Left ventricle myocardium inferior (tissue), 1 donor: ENCODE results near the gene COL4A5. TPM values are rescaled to one million over a fixed set of nuclear protein-coding genes. Genes with fewer than 3 reads are reported as not detected.

Experiments
- DNase-seq: peaks from one replicate; pipeline ENCODE4 v3.0.0-alpha.2; 2020
- H3K27ac ChIP-seq: fragments of 200-600 bp; replicated peaks from 2 replicates; pipeline ENCODE4 v1.8.0; 2021
- H3K27me3 ChIP-seq: fragments of 200-600 bp; 2 replicates; pipeline ENCODE4 v1.8.0; 2021; ENCODE audit warnings: low read depth
- H3K36me3 ChIP-seq: fragments of 200-600 bp; 2 replicates; pipeline ENCODE4 v1.8.0; 2021
- H3K4me1 ChIP-seq: fragments of 200-600 bp; 2 replicates; pipeline ENCODE4 v1.8.0; 2021
- H3K4me3 ChIP-seq: fragments of 200-600 bp; 2 replicates; pipeline ENCODE4 v1.8.0; 2021; ENCODE audit warnings: mild to moderate bottlenecking, moderate library complexity
- H3K9me3 ChIP-seq: fragments of 200-600 bp; replicated peaks from 2 replicates; pipeline ENCODE4 v1.8.0; 2021
- intact Hi-C: fragments of 100-400 bp; cut with micrococcal nuclease; formaldehyde crosslinking; loops from one replicate; pipeline ENCODE4 v1.11.0; 2022
- total RNA-seq: library from RNA; stranded (reverse); fragmentation: NEBNext Ultra II Directional; extraction: Animal tissue kit (Norgen Biotek cat#: 25700); gene quantifications from one replicate; pipeline ENCODE4 v1.2.1, GENCODE V29; 2021
- TF ChIP-seq, protein P1 (sequence below): fragments of 200-600 bp; IDR thresholded peaks from 2 replicates; pipeline ENCODE4 v1.8.0; 2021; ENCODE audit warnings: antibody characterized with exemption, mild to moderate bottlenecking, borderline replicate concordance
- donor health status: DM: no; HTN: yes; CAD: no; lungs with severe emphysema.

COL4A5 gene
- total RNA-seq, 1 donor from 2014 or later = 10.8 TPM

DNA sequence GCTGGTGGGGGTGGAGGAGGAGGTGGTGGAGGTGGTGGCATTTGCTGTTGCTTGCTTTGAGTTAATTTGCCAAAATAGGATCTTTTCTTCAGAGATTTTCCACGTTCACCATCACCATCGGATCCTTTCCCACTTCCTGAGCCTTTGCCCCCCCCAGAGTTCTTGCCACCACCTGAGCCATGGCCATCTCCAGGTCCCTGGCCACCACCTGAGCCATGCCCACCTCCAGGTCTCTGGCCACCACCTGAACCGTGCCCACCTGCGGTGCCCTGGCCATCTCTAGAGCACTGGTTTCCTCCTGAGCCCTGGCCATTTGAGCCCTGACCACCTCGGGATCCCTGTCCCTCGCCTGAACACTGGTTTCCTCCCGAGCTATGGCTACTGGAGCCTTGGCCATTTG, 294.8 kb downstream of the COL4A5 start:
- Histone ChIP-seq H3K27me3 (peaks cover 95% of the 10 kb centered on the region), H3K9me3 (no peaks in the 10 kb centered on the region), H3K36me3 (no peaks in the 10 kb centered on the region), H3K27ac (no peak overlapping the region), H3K4me3 (no peak overlapping the region), H3K4me1 (peaks cover 7% of the 10 kb centered on the region)
- intact Hi-C loops = no loop called here
- TF ChIP-seq, protein P1, sequence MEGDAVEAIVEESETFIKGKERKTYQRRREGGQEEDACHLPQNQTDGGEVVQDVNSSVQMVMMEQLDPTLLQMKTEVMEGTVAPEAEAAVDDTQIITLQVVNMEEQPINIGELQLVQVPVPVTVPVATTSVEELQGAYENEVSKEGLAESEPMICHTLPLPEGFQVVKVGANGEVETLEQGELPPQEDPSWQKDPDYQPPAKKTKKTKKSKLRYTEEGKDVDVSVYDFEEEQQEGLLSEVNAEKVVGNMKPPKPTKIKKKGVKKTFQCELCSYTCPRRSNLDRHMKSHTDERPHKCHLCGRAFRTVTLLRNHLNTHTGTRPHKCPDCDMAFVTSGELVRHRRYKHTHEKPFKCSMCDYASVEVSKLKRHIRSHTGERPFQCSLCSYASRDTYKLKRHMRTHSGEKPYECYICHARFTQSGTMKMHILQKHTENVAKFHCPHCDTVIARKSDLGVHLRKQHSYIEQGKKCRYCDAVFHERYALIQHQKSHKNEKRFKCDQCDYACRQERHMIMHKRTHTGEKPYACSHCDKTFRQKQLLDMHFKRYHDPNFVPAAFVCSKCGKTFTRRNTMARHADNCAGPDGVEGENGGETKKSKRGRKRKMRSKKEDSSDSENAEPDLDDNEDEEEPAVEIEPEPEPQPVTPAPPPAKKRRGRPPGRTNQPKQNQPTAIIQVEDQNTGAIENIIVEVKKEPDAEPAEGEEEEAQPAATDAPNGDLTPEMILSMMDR = no peak
- no peak for DNase-seq

- intact Hi-C loops = no loop called here
- TF ChIP-seq, protein P1 = no peak
These were observed 295.5 kb downstream of the COL4A5 start for GRCh38 chrX:108735091-108735678.

GRCh38 chrX:108735679-108736508, 296.3 kb downstream of the COL4A5 start:
- no peaks in the 10 kb centered on the region for H3K9me3 ChIP-seq
- peak overlapping the region; percentile 57 for H3K4me3 ChIP-seq
- H3K27me3 ChIP-seq = peaks cover 98% of the 10 kb centered on the region
- H3K27ac ChIP-seq = no peak overlapping the region
- H3K4me1 ChIP-seq = peaks cover 7% of the 10 kb centered on the region
- intact Hi-C loops = no loop called here
- no peaks in the 10 kb centered on the region for H3K36me3 ChIP-seq
- TF ChIP-seq, protein P1 = no peak
- DNase-seq = no peak

More at GRCh38 chrX:108735091-108735678, 295.5 kb downstream of the COL4A5 start:
- Histone ChIP-seq H3K27me3 (peaks cover 97% of the 10 kb centered on the region), H3K4me3 (peak overlapping the region; percentile 57), H3K4me1 (peaks cover 7% of the 10 kb centered on the region), H3K36me3 (no peaks in the 10 kb centered on the region), H3K27ac (no peak overlapping the region), H3K9me3 (no peaks in the 10 kb centered on the region)
- no peak for DNase-seq

- H3K27me3 ChIP-seq = peaks cover 95% of the 10 kb centered on the region
- TF ChIP-seq, protein P1 = no peak
These were observed 297.2 kb downstream of the COL4A5 start, which contains the start of gene IRS4 for GRCh38 chrX:108736509-108737479. TSS of gene IRS4 (minus strand) at chrX:108736563.

DNA sequence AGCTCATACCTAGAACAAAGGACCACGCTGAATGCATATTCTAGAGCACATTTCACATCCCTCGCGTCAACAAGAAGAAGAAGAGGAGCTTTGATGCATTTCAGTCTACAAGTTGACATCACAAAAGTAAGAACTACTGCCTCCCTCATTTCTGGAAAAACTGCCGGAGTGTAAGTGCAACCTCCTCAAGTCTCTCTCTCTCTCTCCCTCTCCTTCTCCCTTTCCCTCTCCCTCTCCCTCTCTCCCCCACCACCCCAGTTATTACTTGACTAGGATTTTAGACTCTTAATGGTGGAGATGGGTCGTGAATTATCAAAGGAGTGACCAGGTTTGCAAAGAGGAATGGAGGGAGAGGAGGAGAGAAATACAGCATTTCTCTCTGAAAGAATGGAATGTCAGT, 298.1 kb downstream of the COL4A5 start:
- H3K27me3 ChIP-seq = peaks cover 87% of the 10 kb centered on the region
- TF ChIP-seq, protein P1 = no peak
- H3K4me1 ChIP-seq = peaks cover 7% of the 10 kb centered on the region
- no peak overlapping the region for H3K4me3 ChIP-seq
- intact Hi-C loops = no loop called here
- no peak for DNase-seq
- H3K9me3 ChIP-seq = no peaks in the 10 kb centered on the region
- H3K36me3 ChIP-seq = no peaks in the 10 kb centered on the region
- no peak overlapping the region for H3K27ac ChIP-seq

More at GRCh38 chrX:108736509-108737479, 297.2 kb downstream of the COL4A5 start, which contains the start of gene IRS4:
- Histone ChIP-seq H3K27ac (no peak within 1 kb of the TSS), H3K36me3 (no peaks in the 10 kb centered on the region), H3K9me3 (no peaks in the 10 kb centered on the region), H3K4me1 (peaks cover 7% of the 10 kb centered on the region), H3K4me3 (peak within 1 kb of the TSS; percentile 57)
- no peak for DNase-seq
- intact Hi-C loops = no loop called here
